GM21447 (cell line): Measurements from ENCODE around the gene DIABLO.
"Not testable (repeated sequence)": the region's sequence is repeated elsewhere in the genome, so short reads cannot be mapped to it uniquely, and the experiment has no call there.

Experiments used
- ATAC-seq: cut with Tn5 transposase; IDR thresholded peaks from one replicate; pipeline ENCODE4 v1.9.1; 2021; ENCODE audit not compliant: unreplicated experiment

DIABLO gene

DNA sequence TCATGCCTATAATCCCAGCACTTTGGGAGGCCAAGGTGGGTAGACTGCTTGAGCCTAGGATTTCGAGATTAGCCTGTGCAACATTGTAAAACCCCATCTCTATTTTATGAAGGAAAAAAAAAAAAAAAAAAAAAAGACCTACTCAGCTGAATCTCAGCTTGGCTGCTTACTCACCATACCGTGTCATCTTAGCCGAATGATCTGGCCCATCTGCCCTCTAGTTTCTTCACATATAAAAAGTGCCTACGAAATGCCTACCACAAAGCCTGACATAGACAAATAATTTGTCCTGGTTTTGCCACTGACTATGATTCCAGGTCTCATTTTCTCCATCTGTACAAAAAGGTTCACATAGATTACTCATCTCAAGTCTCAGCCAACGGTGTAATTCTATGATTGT, 10.1 kb downstream of the DIABLO start:
- ATAC-seq: no peak

DNA sequence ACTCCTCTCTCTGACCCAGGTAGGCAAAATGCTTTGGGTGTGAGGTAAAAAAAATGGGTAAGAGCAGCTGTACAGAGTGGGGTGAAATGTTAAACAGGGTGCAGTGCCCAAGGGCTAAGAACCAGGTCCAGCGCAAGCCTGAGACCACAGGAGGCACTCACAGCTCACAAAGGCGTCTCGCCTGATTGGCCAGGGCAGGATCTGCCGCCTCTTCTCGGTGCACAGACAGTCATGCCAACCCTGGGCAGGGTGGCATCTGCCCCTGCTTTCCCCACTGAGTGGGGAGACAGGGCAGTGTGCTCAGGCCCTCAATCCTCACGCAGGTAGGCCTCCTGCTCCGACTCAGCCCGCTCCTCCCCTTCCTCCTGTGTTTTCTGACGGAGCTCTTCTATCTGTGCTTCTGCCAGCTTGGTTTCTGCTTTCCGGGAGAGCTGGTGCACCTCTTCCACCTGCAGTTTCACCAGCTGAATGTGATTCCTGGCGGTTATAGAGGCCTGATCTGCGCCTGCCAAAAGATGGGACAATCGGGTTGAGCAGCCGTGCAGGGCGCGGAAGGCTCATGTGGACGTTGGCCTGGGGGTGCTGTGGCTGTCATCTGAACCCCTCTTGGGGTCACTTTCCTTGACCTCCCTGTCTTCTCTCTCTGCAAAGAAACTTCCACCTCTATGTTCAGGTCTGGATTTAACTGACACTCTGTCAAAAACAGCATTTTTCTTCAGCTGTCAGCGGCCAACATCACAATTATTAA, 17.6 kb downstream of the DIABLO start:
- ATAC-seq: no peak

DNA sequence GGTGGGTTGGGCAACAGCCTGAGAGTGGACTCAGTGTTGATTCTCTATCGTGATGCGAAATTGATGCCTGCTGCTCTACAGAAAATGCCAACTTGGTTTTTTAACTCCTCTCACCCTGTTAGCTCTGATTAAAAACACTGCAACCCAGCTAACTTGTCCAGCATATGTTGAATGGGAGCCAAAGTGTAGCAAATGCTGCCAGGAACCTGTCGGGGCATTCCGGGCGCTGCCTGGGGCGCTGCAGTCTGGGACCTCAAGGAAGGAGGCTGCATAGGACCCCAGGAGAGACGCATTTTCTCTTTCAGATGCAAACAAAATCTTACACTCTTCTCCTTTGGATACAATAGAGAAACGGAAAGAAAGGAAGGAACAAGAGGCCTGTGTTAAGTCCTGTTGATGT, 18.5 kb downstream of the DIABLO start:
- ATAC-seq: no peak

DNA sequence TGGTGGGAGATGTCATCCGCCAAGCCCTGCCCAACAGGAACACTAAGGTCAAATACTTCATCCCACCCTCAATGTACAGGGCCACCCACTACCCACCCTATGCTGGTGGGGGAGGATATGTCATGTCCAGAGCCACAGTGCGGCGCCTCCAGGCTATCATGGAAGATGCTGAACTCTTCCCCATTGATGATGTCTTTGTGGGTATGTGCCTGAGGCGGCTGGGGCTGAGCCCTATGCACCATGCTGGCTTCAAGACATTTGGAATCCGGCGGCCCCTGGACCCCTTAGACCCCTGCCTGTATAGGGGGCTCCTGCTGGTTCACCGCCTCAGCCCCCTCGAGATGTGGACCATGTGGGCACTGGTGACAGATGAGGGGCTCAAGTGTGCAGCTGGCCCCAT, 18.9 kb downstream of the DIABLO start:
- ATAC-seq: no peak

DNA sequence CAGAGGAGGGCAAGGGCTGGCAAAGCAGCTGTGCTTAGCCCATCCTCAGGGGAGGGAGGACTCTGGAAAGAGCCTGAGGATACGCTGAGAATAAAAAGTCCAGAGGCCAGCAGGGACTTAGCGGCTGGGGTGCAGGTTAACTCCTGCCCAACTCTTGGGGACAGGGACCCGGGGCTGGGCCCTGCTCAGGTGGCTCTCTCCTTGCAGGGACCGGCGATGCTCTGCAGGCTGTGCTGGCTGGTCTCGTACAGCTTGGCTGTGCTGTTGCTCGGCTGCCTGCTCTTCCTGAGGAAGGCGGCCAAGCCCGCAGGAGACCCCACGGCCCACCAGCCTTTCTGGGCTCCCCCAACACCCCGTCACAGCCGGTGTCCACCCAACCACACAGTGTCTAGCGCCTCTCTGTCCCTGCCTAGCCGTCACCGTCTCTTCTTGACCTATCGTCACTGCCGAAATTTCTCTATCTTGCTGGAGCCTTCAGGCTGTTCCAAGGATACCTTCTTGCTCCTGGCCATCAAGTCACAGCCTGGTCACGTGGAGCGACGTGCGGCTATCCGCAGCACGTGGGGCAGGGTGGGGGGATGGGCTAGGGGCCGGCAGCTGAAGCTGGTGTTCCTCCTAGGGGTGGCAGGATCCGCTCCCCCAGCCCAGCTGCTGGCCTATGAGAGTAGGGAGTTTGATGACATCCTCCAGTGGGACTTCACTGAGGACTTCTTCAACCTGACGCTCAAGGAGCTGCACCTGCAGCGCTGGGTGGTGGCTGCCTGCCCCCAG, 19.6 kb downstream of the DIABLO start:
- no peak for ATAC-seq

DNA sequence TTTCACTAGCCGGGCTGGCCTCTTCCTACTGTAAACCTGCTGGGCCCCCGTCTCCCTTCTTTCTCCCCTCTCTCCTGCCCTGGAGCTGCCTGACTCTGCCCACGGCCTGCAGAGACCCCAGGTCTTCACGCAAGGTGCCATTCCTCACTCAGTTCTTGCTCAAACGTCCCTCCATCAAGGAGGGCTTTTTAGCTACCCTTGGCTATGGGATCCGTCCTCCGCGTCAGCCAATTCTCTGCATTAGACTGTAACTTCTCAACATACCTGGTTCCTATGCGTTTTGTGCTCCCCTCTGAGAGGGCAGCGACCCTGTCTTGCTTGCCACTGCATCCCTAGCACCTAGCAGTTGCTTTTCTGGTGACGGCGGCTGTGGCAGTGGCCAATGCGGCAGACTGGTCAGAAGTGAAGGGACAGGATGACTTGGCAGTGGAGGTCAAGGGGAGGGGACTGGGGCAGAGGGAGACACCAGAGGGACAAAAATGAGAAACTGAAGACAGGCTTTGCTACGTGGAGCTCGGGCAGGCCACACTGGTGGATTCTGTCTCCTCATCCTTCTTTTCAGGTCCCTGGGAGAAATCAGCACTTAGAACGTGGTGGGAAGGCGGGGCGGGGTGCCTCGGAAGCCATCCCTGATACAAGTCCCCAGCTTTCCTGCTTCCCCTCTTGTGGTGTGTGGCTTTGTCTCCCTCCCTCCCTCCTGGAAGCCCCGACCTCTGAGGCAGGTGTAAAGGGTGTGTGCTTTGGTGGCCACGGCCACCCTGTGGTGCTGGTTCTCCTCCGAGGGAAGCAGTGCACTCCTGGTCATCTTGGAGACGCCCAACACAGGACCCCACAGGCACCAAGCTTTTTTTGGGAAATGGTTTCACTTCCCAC, 20.6 kb downstream of the DIABLO start:
- no peak for ATAC-seq

DNA sequence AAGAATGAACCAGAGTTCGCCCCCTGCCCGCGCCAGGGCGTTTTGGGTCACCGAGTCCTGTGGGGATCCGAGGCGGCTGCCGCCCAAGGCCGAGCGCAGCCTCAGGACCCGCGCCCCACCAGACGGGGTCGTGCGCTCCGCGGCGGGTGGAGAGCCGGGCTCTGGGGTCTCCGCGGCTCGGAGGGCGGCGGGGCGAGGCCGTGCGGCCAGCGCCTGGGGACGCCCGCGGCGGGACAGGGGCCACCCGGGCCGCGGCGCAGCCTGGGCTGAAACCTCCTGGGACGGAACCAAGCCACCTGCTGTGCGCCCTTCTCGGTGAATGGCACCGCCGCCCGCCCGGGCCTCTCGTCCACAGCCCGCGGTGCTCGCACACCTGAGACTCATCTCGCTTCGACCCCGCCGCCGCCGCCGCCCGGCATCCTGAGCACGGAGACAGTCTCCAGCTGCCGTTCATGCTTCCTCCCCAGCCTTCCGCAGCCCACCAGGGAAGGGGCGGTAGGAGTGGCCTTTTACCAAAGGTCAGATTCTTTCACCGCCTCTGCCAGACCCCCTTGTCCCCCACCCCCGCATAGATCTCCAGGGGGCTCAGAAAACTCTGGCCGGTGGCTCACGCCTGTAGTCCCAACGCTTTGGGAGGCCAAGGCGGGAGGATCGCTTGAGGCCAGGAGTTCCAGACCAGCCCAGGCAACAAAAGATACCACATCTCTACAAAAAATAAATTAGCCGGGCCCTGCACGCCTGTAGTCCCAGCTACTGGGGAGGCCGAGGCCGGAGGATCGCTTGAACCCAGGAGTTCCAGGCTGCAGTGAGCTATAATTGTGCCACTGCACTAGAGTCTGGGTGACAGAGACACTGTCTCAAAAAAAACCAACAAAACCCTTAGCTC, 21.4 kb downstream of the DIABLO start:
- ATAC-seq: no peak

DNA sequence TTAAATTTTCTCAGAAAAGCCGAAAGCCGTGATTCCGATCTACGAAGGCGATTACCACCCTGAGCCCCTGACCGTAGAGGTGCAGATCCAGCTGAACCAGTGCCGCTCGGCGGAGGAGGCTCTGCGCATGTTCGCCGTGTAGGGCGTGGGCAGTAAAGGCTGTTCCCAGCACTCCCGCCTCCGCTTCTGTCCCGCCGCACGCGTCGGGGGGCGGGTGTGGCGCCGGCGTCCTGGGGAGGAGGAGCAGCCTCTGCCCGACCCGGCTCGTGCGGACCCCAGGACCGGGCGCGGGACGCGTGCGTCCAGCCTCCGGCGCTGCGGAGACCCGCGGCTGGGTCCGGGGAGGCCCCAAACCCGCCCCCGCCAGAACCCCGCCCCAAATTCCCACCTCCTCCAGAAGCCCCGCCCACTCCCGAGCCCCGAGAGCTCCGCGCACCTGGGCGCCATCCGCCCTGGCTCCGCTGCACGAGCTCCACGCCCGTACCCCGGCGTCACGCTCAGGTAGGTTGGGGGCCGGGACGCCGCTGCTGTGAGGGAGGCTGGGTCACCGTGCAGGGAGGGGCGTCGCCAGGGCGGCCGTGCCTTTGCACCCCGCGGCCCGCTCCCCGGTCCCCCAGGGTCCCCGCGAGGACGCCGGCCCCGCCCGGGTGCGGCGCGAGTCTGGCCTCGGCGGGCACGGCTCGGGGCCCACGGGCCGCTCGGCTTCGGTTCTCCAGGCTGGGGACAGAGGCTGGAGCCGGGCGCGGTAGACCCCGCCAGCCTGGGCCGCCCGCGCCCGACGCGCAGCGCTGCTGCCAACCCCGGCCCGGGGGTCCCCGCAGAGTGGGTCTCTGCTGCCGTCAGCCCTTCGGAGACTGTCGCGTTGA, 22.3 kb downstream of the DIABLO start, which contains the start of gene B3GNT4:
Gene B3GNT4 (plus strand): TSS at position 409 of the 866 bp plus-strand sequence. CDS start 910 bp downstream, outside the sequence.
- peak; percentile 48 for ATAC-seq

DNA sequence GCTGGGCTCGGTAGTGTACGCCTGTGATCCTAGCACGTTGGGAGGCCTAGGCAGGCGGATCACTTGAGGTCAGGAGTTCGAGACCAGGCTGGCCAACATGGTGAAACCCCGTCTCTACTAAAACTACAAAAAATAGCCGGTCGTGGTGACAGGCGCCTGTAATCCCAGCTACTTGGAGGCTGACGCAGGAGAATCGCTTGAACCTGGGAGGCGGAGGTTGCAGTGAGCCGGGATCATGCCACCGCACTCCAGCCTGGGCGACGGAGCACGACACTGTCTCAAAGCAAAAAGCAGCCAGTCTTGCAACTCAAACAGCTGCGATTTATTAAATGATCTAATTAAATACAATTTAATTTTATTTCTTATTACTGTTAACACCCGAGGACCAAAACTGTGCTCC, 23.0 kb downstream of the DIABLO start:
- ATAC-seq: not testable (repeated sequence)

DNA sequence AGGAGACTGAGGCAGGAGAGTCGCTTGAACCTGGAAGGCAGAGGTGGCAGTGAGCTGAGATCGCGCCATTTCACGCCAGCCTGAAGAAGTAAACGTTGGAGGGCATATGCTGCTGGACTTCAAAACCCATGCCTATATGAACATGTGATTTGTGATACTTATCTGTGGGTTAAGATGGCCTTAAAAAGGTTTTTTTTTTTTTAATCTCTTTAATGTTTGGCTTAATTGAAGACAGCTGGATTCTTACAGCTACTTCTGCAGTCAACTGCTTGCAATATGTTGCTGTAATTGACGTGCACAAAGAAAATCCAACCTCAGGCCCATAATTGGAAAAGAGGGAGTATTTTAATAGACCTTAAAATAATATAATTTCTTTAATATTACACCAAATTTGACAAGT, 23.8 kb downstream of the DIABLO start:
- no peak for ATAC-seq

DNA sequence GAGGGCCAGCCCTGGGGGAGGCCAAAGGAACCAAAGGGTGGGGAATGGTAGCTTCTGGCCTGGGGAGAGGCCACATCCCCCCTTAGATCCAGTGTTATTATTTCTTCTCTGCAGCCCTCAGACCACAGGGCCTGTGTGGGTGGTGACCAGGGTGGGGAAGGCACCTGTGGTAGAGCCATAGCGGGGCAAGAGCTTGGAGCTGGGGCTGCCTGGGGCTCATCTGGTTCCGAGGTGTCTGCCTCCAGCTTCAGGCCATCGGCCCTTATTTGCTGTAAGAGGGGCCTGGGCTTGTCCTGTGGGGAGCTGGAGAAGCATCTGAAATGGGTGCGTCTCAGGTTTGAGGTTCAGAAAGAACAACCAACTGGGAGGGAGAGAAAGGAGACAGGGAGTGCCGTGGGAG, 24.5 kb downstream of the DIABLO start:
- ATAC-seq: no peak

DNA sequence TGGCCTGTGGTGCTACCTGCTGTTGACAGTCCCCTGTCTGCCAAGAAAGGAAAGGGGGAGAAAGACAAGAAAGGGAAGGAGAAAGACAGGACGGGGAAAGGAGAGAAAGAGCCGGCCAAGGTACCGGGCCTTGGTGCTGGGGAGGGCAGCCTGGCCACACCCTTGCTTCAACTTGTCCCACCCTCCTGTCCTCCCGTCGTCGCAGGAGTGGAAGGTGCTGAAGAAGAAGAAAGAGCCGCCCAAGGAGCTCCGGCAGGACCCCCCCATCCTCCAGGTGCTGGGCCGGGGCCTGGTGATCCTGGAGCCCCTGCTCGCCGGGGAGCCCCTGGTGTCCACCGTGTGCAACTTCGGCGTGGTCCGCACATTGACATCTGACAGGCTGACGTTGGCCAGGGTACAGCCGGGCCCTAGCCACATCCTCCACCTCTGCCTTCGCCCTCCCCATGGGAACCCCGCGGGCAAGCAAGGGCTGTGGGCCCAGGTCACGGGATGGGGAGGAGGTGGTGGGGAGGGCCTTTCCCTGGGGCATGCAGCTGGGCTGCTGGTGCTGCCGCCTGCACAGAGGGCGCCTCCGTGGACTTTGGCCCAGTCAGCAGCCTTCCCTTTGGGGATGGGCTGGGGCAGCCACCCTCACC, 25.2 kb downstream of the DIABLO start:
- ATAC-seq: no peak

DNA sequence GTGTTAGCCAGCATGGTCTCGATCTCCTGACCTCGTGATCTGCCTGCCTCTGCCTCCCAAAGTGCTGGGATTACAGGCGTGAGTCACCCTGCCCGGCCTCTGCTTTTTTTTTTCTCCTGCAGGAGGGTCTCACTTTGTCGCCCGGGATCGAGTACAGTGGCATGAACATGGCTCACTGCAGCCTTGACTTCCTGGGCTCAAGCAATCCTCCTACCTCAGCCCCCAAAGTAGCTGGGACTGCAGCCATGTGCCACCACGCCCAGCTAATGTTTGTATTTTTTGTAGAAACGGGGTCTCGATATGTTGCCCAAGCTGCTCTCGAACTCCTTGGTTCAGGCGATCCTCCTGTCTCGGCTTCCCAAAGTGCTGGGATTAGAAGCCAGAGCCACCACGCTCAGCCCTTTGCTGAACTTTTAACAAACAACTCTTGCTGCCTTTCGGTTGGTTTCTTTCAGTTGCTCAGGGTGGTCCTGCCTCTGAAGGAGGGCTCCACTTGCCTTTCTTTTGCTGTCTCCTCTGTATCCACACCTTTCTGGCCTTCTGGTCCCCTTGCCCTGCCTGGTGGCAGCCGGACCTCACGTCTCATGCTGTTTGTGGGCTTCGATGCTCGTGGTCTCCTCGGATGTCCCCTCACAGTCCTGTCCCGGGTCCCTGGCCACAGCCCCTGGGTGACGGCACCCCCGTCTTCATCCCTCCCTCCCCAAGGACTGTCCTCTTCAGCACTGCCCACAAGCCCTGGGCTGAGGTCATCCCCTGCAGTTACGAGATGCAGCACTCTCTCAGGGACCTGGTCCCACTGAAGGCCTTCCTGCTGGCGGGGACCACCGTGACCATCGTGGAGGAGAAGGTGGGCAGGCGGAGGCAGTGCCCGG, 26.1 kb downstream of the DIABLO start:
- ATAC-seq: no peak

DNA sequence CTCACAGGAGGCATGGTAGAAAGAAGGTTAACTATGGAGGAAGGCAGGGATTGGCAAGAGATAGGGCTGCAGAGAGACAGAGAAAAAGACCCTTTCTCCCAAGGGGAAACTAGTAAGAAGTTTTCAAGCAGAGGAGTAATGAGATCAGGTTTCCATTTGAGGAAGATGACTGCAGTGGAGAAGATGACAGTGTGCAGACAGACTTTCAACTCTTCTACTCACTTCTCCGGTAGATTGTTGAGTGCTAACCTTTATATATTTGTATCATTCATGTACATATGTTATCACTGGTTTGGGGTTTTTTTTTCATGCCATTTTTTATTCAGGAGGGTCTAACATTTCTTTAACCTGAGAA, 28.3 kb downstream of the DIABLO start:
- no peak for ATAC-seq

DNA sequence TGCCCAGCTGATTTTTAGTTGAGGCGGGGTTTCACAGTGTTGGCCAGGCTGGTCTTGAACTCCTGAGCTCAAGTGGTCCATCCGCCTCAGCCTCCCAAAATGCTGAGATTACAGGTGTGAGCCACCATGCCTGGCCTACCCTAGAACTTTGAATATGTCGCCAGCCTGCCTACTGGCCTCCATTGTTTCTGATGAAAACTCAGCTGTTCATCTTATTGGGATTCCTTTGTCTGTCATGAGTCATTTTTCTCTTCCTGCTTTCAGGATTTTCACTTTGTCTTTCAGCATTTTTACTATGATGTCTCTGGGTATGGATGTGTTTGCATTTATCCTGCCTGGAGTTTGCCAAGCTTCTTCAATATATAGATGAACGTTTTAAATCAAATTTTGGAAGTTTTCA, 30.4 kb downstream of the DIABLO start:
- ATAC-seq: no peak

DNA sequence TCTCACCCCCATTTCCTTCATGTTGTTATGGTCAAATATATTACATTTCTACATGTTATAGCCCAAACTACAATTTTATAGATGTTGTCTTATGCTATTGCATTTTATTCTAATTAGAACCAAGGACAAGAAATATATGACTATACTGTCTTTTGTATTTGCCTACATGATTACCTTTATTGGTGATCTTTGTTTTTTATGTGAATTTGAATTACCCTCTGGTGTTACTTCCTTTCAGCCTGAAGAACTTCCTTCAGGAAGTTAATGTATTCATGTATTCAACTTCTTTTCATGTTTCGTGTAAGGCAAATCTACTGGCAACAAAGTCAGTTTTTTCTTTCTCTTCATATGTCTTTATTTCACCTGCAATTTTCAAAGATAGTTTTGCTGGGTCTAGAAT, 31.0 kb downstream of the DIABLO start:
- ATAC-seq: no peak

DNA sequence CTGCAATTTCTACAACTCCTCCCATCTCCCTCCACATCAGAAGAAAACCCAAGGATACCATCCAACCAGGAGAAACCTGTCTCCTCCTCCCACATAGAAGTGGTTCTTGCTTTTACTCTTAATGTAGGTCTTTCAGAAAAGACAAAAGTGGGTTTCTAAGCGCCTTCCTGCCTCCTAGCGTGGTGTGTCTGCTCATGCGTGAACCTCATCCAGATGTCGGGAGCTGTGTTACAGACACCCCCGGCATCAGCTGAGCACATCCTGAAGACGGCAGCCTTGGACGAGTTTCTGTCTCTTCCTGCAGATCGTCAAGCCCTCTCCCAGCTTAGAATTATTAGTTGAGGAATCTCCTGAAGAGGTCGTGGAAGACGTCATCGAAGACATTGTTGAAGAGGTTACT, 33.4 kb downstream of the DIABLO start:
- ATAC-seq: no peak
